CD4-positive, alpha-beta T cell treated with Interleukin-6 at 100 ng/mL for 8 hours (primary cell): ENCODE results near the gene EEF1A1.
"Not testable (repeated sequence)": the region's sequence is repeated elsewhere in the genome, so short reads cannot be mapped to it uniquely, and the experiment has no call there.

Experiments used
- DNase-seq: peaks from one replicate; pipeline ENCODE4 v3.0.0-alpha.2; 2020; ENCODE audit warnings: mixed read lengths, low spot score

The EEF1A1 gene

DNA sequence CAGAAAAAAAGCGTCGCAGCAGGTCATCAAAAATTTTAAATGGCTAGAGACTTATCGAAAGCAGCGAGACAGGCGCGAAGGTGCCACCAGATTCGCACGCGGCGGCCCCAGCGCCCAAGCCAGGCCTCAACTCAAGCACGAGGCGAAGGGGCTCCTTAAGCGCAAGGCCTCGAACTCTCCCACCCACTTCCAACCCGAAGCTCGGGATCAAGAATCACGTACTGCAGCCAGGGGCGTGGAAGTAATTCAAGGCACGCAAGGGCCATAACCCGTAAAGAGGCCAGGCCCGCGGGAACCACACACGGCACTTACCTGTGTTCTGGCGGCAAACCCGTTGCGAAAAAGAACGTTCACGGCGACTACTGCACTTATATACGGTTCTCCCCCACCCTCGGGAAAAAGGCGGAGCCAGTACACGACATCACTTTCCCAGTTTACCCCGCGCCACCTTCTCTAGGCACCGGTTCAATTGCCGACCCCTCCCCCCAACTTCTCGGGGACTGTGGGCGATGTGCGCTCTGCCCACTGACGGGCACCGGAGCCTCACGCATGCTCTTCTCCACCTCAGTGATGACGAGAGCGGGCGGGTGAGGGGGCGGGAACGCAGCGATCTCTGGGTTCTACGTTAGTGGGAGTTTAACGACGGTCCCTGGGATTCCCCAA lies at the start of gene EEF1A1:
EEF1A1 (minus strand) TSS at position 345 of the 663 bp plus-strand sequence. CDS start 1,006 bp downstream, outside the sequence.
- DNase-seq, result peak; percentile 100

DNA sequence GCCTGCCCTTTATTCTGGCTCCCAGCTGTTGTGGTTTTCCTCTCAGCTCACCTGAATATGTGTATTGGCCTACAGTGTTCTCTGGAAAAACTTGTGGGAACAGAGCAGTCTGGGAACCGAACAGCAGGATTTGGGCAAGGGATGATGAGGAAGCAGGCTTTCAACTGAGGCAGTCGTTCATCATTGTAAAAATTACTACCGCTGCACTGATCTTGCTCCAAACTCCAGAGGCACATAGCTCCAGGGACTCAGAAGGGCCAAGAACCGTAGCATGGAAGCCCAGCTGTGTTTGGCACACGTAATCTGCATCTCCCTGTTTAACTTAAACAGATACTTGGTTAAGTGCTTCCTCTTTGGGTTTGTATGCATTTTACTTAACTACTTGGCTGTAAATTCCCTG lies 48.3 kb upstream of the EEF1A1 start:
- no peak for DNase-seq

- no peak for DNase-seq
Observed at GRCh38 chr6:73566954-73567591, 46.2 kb upstream of the EEF1A1 start.

DNA sequence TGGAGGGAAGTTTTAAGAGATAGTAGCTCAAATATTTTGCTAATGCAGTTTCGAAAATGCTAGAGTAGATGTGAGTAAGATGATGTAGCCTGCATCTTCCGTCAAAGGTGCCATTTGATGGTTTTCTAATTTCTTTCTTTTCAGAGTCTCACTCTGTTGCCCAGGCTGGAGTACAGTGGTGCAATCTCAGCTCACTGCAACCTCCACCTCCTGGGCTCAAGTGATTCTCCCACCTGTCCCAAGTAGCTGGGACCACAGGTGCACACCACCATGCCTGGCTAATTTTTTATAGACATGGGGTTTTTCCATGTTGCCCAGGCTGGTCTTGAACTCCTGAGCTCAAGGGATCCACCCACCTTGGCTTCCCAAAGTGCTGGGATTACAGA lies 45.6 kb upstream of the EEF1A1 start:
- not testable (repeated sequence) for DNase-seq

GRCh38 chr6:73565767-73566485 lies 45.1 kb upstream of the EEF1A1 start:
- DNase-seq, result no peak

DNA sequence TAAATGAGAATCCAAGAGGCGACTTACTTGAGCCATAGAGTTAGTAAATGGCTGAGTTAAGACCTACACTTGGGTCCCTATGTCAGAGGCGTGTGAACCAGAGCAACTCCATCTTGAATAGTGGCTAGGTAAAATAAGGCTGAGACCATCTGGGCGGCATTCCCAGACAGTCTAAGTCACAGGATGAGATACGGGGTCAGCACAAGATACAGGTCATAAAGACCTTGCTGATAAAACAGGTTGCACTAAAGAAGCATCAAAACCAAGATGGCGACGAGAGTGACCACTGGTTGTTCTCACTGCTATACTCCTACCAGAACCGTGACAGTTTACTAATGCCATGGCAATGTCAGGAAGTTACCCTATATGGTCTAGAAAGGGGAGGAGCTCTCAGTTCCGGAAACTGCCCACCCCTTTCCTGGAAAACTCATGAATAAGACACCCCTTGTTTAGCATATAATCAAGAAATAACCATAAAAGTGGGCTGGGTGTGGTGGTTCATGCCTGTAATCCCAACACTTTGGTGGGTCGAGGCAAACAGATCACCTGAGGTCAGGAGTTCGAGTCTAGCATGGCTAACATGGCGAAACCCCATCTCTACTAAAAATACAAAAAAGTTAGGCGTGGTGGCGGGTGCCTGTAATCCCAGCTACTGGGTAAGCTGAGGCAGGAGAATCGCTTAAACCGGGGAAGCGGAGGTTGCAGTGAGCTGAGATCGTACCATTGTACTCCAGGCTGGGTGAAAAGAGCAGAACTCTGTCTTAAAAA lies 43.9 kb upstream of the EEF1A1 start:
- DNase-seq, result no peak

GRCh38 chr6:73562558-73562957 lies 41.7 kb upstream of the EEF1A1 start:
- no peak for DNase-seq

DNA sequence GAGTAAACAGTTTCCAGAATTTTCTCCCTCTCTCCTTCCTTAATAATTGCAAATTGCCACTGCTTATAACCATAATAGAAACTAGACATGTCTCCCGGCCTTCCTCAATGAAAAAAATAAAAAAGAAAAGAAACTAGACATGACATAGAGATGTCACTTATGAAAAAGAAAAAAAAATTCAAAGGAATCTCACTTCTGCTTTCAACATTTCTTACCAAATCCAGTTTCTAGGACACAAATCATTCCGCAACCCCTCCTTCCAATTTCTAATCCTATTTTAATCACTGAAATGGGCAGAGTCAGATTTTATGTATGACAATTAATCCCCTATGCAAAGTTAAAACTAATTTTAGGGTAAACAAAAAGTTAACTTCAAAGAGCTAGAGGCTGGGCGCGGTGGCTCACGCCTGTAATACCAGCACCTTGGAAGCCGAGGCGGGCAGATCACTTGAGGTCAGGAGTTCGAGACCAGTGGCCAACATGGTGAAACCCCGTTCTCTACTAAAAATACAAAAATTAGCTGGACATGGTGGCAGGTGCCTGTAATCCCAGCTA lies 40.1 kb upstream of the EEF1A1 start:
- no peak for DNase-seq

- DNase-seq, result no peak
Observed at GRCh38 chr6:73560182-73560732, 39.4 kb upstream of the EEF1A1 start.

- DNase-seq, result not testable (repeated sequence)
Observed at GRCh38 chr6:73559399-73559794, 38.6 kb upstream of the EEF1A1 start.

DNA sequence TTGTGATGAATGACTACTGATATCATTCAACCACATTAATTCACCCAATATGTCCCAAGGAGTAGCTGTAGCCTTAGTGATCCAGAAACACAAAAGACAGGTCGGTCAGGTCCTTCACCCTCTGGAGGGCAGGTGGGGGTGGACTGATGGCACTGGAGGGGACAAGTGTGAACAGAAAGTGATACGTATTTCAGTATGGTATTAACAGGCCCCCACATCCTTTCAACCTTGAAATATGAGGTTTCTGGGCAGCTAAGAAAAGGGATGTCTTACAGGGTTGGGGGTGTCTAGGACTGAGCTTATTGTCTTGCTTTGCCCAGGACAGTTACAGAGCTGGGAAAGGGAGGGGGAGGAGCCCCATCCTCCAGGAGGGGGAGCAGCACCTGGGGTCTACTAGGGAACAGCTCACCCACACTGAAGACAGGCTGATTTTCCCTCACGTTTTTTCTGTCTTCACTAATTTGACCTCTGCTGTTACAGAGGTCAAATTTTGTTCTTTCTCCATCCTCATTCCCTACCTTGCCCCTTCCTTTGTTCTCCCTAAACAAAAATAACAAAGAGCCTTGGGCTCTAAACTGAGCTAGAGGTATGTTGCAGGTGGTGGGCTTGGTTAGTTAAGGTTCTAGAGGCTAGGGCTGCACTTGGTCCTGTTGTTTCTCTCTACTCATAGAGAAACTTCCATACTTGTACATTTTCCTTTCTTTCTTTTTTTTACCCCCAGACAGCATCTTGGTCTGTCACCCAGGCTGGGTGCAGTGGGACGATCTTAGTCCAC lies 38.0 kb upstream of the EEF1A1 start:
- no peak for DNase-seq

DNA sequence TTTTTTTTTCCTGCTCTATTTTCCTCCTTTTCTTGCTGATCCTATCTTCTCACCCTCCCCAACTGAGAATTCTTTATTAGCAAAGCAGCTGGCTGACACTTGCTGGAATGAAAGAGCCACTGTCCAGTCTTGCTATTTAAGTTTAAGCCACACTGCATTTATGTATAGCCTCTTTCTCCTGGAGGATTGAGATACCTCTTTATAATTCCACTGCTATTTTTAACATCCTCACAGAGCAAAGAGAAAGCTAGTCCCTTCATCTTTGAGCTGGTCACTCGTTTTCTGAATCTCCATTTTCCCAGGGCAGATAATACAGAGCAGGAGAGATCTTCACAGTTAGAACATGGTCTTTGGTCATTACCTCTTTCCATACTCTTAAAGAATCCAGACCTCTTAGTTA lies 36.0 kb upstream of the EEF1A1 start:
- DNase-seq, result no peak

DNA sequence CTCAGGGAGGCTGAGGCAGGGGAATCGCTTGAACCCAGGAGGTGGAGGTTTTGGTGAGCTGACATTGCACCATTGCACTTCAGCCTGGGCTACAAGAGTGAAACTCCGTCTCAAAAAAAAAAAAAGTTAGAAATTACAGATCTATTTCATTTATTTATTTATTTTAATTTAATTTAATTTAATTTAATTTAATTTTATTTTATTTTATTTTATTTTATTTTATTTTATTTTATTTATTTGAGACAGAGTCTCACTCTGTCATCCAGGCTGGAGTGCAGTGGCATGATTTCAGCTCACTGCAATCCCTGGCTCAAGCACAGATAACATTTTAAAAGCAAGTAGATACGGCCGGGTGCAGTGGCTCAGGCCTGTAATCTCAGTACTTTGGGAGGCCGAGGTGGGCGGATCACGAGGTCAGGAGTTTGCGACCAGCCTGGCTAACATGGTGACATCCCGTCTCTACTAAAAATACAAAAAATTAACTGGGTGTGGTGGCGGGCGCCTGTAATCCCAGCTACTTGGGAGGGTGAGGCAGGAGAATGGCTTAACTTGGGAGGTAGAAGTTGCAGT lies 34.6 kb upstream of the EEF1A1 start:
- DNase-seq, result not testable (repeated sequence)

- not testable (repeated sequence) for DNase-seq
Observed at GRCh38 chr6:73551115-73551514, 30.3 kb upstream of the EEF1A1 start.

DNA sequence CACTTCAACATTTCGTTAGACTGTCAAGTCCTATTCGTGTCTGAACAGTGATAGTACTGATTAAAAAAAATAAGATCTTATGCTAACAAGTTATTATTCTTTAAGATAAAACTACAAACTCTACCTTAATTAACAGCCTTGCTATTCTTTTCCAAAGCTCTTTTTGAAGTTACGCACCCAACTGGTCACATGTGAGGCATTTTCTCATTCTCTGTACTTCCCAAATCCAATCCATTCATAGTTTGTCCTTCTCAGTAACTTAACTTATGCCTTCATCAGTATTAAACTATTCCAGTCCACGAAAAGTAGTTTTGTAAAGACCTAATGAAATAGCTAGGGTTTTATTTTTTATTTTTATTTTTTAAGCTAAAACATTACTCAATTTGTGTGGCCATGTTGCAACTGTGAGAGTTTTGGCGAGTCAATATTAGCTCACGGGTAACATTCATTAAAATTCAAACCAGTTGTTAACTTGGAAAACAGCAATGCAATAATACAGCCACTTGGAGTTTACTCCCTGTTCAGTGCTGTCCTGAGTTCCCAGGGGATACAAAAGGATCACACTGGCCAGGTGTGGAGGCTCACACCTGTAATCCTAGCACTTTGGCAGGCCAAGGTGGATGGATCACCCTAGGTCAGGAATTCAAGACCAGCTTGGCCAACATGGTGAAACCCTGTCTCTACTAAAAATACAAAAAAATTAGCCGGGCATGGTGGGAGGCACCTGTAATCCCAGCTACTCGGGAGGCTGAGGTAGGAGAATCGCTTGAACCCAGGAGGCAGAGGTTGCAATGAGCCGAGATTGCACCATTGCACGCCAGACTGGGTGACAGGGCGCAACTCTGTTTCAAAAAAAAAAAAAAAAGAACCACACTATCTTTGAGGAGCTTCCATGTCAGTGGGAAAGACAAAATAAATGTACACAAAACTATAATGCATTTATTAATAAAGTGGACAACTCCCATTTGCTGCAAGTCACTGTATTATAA lies 27.9 kb upstream of the EEF1A1 start:
- DNase-seq, result no peak

DNA sequence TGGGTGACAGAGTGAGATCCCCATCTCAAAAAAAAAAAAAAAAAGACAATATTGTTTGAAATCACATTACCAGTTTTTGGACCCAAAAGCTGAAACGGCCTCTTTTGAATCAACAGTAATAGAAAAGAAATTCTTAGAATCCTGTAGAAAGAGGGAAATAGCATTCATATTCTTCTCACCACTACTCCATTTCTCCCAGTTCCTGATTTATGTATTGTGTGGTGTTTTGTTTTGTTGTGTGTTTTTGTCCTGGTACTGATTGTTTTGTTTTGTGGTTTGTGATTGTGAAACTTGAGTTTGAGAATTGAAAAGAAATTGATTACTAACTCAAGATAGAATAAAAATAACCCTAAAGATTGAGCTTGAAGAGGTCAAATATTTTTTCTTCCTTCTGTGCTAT lies 26.2 kb upstream of the EEF1A1 start:
- DNase-seq, result no peak

- no peak for DNase-seq
Observed at GRCh38 chr6:73542891-73543290, 22.1 kb upstream of the EEF1A1 start.

DNA sequence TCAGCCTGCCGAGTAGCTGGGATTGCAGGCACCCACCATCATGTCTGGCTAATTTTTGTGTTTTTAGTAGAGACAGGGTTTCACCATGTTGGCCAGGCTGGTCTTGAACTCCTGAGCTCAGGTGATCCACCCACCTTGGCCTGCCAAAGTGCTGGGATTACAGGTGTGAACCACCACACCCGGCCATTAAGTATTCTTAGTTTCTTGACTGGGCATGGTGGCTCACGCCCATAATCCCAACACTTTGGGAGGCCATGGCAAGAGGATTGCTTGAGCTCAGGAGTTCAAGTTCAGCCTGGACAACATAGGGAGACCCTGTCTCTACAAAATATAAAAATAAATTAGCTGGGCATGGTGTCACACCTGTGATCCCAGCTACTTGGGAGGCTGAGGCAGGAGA lies 21.6 kb upstream of the EEF1A1 start:
- DNase-seq, result not testable (repeated sequence)

DNA sequence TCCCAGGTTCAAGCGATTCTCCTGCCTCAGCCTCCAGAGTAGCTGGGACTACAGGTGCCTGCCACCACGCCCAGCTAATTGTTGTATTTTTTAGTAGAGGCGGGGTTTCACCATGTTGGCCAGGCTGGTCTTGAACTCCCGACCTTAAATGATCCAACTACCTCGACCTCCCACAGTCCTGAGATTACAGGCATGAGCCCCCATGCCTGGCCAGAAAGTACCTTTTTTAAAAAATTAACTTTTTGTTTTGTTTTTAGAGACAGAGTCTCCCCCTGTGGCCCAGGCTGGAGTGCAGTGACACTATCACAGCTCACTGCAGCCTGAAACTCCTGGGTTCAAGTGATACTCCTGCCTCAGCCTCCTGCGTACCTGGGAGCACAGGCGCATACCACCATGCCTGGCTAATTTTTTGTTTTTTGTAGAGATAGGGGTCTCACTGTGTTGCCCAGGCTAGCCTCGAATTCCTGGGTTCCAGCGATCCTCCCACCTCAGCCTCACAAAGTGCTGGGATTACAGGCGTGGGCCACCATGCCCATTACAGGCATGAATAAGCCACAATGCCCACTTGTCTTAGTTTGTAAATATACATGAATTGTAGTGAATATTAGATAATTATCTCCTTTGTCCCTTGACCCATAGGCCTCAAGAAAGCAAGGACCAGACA lies 17.4 kb upstream of the EEF1A1 start:
- no peak for DNase-seq
